ENCODE measurements around the gene DPP7. TPM values are rescaled to one million over a fixed set of nuclear protein-coding genes. Genes with fewer than 3 reads are reported as not detected.

Gene DPP7
- total RNA-seq, 1 donor from 2014 or later = 38.3 TPM

GRCh38 chr9:137077010-137077747, 37.4 kb downstream of the DPP7 start, which contains the start of gene UAP1L1:
Gene UAP1L1, plus strand, starts transcription at chr9:137077517. Its CDS starts 16 bp downstream, at chr9:137077533.
- DNase-seq (ENCODE audit: low spot score in 2 of 2) = peak; percentile 73 to 90
- FAIRE-seq = no peak

- FAIRE-seq (no peak), DNase-seq (ENCODE audit: low spot score in 2 of 2) (no peak)
Measured at GRCh38 chr9:137076636-137077009, 37.9 kb downstream of the DPP7 start.

DNA sequence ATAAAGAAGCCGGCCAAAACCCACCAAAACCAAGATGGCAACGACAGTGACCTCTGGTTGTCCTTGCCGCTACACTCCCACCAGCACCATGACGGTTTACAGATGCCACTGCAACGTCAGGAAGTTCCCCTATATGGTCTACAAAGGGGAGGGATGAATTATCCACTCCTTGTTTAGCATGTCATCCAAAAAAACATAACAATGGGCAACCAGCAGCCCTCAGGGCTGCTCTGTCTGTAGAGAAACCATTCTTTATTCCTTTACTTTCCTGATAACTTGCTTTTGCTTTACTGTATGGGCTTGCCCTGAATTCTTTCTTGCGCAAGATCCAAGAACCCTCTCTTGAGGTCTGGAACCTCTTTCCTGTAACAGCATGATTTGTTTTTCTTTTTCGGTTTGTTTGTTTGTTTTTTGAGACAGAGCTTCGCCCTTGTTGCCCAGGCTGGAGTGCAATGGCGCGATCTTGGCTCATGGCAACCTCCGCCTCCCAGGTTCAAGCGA, 39.2 kb downstream of the DPP7 start:
- FAIRE-seq (no peak), DNase-seq (ENCODE audit: low spot score in 2 of 2) (no peak)

DNA sequence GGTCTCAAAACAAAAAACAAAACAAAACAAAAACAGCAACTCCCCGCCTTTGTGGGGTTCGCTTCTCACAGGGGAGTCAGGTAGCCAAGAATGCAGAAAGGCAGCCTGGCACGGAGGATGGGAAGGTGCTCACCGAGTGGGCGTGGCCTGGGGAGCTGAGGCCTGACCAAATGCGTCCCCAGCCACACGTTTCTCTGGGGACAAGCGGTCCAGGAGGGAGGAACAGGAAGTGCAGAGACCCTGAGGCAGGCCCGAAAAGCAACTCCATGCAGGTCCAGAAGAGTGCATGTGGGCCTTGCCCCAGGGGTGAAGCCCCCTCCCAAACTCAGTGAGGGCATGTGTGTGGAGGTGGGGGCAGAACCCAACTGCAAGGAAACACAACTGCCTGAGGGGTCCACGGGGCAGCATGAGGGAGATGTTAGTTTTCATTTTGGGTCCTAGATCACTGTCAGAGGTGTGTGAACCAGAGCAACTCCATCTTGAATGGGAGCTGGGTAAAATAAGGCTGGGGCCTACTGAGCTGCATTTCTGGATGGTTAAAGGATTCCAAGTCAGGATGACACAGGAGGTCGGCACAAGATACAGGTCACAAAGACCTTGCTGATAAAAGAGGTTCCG, 39.8 kb downstream of the DPP7 start:
- FAIRE-seq (no peak), DNase-seq (ENCODE audit: low spot score in 2 of 2) (no peak)

- no peak for FAIRE-seq
Measured at GRCh38 chr9:137073992-137074399, 40.5 kb downstream of the DPP7 start.

GRCh38 chr9:137071282-137071681, 43.3 kb downstream of the DPP7 start:
- FAIRE-seq = no peak
- DNase-seq (ENCODE audit: low spot score in 2 of 2) = no peak

More at GRCh38 chr9:137073992-137074399, 40.5 kb downstream of the DPP7 start:
- DNase-seq (ENCODE audit: low spot score in 2 of 2) = no peak

- DNase-seq (ENCODE audit: low spot score in 2 of 2) = peak; percentile 72 to 83
- FAIRE-seq = no peak
Measured at GRCh38 chr9:137070906-137071275, 43.6 kb downstream of the DPP7 start.

GRCh38 chr9:137070201-137070905, 44.2 kb downstream of the DPP7 start, which contains the start of gene SAPCD2:
Gene SAPCD2, minus strand, starts transcription at chr9:137070557. Its CDS starts 97 bp downstream, at chr9:137070460.
- DNase-seq (ENCODE audit: low spot score in 2 of 2) = peak; percentile 94
- FAIRE-seq = peak; percentile 49

GRCh38 chr9:137069508-137070091, 44.9 kb downstream of the DPP7 start:
- no peak for FAIRE-seq
- no peak for DNase-seq (ENCODE audit: low spot score in 2 of 2)

GRCh38 chr9:137068539-137069507, 45.7 kb downstream of the DPP7 start:
- no peak for DNase-seq (ENCODE audit: low spot score in 2 of 2)
- FAIRE-seq = no peak

- DNase-seq (ENCODE audit: low spot score in 2 of 2) = peak; percentile 85 to 86
- no peak for FAIRE-seq
Measured at GRCh38 chr9:137067860-137068538, 46.5 kb downstream of the DPP7 start.

DNA sequence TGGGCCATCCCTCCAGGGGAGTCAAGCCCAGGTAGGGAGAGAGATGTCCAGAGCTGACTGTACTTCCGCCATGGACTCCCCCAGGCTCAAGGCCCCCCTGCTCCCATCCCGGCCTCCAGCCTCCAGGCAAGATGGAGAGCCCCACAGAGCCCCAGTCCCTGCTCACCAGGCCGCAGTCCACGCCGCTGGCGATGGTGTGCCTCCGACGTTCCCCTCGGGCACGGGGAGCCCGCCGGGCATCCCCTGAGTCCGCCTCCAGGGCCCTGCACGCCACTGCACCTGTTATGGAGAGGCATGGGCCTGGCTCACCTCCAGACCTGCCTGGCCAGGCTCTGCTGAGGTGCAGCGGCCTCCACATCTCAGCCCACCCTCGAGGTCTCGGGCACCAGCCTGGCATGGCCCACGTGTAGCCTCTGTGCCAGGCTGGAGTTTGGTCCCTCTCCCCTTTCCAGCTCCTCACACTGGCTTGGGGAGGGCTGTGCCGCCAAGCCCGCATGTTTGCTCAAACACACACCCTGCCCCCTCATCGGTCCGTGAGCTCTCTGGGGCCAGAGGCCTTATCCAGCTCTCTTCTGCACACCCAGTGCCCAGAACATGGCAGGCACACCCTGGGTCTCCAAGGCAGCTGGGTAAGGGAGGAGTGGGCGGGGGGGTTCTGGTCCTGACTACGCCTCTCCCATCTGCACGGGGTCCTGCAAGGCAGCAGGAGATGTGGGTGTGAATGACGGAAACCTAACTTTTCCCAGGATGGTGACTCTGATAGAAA, 48.3 kb downstream of the DPP7 start:
- no peak for DNase-seq (ENCODE audit: low spot score in 2 of 2)
- FAIRE-seq = no peak

DNA sequence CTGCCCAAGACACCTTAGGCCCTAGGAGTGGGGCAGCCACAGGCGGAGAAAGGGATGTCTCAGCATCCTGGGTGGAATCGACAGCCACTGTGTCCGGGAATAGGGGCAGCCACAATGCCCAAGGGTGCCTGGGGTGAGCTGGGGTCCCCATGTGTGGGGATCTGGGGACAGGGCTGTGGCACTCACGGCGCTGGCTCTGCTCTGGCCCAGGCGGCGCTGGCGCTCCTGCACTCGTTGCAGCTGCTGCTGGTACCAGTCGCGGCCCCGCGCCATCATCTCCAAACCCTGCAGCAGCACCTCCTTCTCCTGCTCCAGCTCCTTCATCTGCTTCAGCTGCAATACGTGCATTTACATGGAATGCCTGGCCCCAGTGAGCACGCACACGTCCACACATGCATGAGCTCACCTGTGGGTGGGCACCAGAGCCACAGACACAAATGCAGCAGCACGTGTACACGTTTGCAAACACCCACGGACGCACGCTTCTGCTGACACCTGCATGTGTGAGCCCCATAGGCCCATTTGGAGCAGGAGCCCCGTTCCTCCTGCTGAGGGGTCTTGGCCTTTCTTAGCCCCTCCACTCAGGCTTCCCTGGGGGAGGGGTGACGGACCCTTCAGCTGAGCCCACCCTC, 49.1 kb downstream of the DPP7 start:
- FAIRE-seq (no peak), DNase-seq (ENCODE audit: low spot score in 2 of 2) (no peak)

DNA sequence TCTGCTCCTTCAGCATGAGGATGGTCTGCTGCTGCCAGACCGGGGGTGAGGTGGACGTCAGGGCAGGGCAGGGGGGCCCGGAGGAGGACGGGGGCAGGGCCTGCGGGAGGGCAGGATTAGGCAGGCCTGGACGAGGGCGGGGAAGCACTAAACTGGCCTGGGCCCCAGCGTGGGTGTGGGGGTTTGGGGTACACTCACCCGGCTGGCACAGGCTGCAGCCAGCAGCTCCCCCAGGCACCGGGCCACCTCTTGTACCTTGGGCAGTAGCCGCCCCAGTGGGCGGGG, 49.7 kb downstream of the DPP7 start:
- FAIRE-seq = no peak
- DNase-seq (ENCODE audit: low spot score in 2 of 2) = no peak

- no peak for FAIRE-seq
Measured at GRCh38 chr9:137064027-137064879, 50.3 kb downstream of the DPP7 start.

GRCh38 chr9:137063311-137064026, 51.1 kb downstream of the DPP7 start:
- DNase-seq (ENCODE audit: low spot score in 2 of 2) (no peak), FAIRE-seq (no peak)

More at GRCh38 chr9:137064027-137064879, 50.3 kb downstream of the DPP7 start:
- peak; percentile 73 to 74 for DNase-seq (ENCODE audit: low spot score in 2 of 2)
